ENCODE results near the gene MGAT4C. TPM values are rescaled to one million over a fixed set of nuclear protein-coding genes. Genes with fewer than 3 reads are reported as not detected.

MGAT4C gene
- total RNA-seq, 1 donor from 2014 or later: 1.2 TPM

GRCh38 chr12:86052921-86053320 is 203.3 kb downstream of the MGAT4C start:
- H3K9me3 ChIP-seq (ENCODE audit: insufficient read depth, low read depth, low read length): no peaks in the 10 kb centered on the region
- no peak overlapping the region for H3K27ac Mint-ChIP-seq (ENCODE audit: unreplicated experiment)
- TF ChIP-seq CTCF (IDR thresholded peaks at IDR 0.05; ENCODE audit: insufficient read depth, low read depth, low read length) (no peak), EZH2 (IDR thresholded peaks at IDR 0.05; ENCODE audit: insufficient read depth, low read length) (no peak)
- no peak overlapping the region for H2AFZ ChIP-seq (ENCODE audit: low read depth, low read length)
- H3K9me3 Mint-ChIP-seq (ENCODE audit: unreplicated experiment): peaks cover 2% of the 10 kb centered on the region
- no peak overlapping the region for H3K27ac ChIP-seq (ENCODE audit: low read depth, low read length)
- no peak overlapping the region for H3K4me2 ChIP-seq (ENCODE audit: low read length)
- H3K27me3 Mint-ChIP-seq (ENCODE audit: low read depth, unreplicated experiment): no peaks in the 10 kb centered on the region
- H3K4me3 Mint-ChIP-seq (ENCODE audit: unreplicated experiment): no peak overlapping the region
- peaks cover 9% of the 10 kb centered on the region for H3K4me1 Mint-ChIP-seq (ENCODE audit: low read depth, unreplicated experiment)
- no peak overlapping the region for H3K9ac ChIP-seq (ENCODE audit: low read length)
- no peaks in the 10 kb centered on the region for H3K79me2 ChIP-seq (ENCODE audit: insufficient read depth, low read length)
- H3K4me3 ChIP-seq (ENCODE audit: insufficient read depth, low read depth, low read length): no peak overlapping the region
- H4K20me1 ChIP-seq (ENCODE audit: insufficient read depth, low read length): no peaks in the 10 kb centered on the region
- no peak for DNase-seq (ENCODE audit: low read depth)
- no peaks in the 10 kb centered on the region for H3K36me3 ChIP-seq (ENCODE audit: insufficient read depth, low read length)
- H3K36me3 Mint-ChIP-seq (ENCODE audit: low read depth, unreplicated experiment): no peaks in the 10 kb centered on the region
- FAIRE-seq: no peak
- no peaks in the 10 kb centered on the region for H3K4me1 ChIP-seq (ENCODE audit: insufficient read depth, low read length)
- H3K27me3 ChIP-seq (ENCODE audit: insufficient read depth, low read length): no peaks in the 10 kb centered on the region

- TF ChIP-seq EZH2 (IDR thresholded peaks at IDR 0.05; ENCODE audit: insufficient read depth, low read length) (no peak), CTCF (IDR thresholded peaks at IDR 0.05; ENCODE audit: insufficient read depth, low read depth, low read length) (no peak)
- no peaks in the 10 kb centered on the region for H3K4me1 ChIP-seq (ENCODE audit: insufficient read depth, low read length)
- no peak overlapping the region for H3K4me3 ChIP-seq (ENCODE audit: insufficient read depth, low read depth, low read length)
- DNase-seq (ENCODE audit: low read depth): no peak
- no peaks in the 10 kb centered on the region for H3K36me3 ChIP-seq (ENCODE audit: insufficient read depth, low read length)
- no peaks in the 10 kb centered on the region for H3K9me3 ChIP-seq (ENCODE audit: insufficient read depth, low read depth, low read length)
- no peak overlapping the region for H2AFZ ChIP-seq (ENCODE audit: low read depth, low read length)
- Mint-ChIP-seq H3K27me3 (ENCODE audit: low read depth, unreplicated experiment) (no peaks in the 10 kb centered on the region), H3K27ac (ENCODE audit: unreplicated experiment) (no peak overlapping the region), H3K36me3 (ENCODE audit: low read depth, unreplicated experiment) (no peaks in the 10 kb centered on the region), H3K4me1 (ENCODE audit: low read depth, unreplicated experiment) (peaks cover 19% of the 10 kb centered on the region), H3K4me3 (ENCODE audit: unreplicated experiment) (no peak overlapping the region), H3K9me3 (ENCODE audit: unreplicated experiment) (peaks cover 2% of the 10 kb centered on the region)
- H3K27ac ChIP-seq (ENCODE audit: low read depth, low read length): no peak overlapping the region
- no peaks in the 10 kb centered on the region for H3K79me2 ChIP-seq (ENCODE audit: insufficient read depth, low read length)
- H3K4me2 ChIP-seq (ENCODE audit: low read length): no peak overlapping the region
- H4K20me1 ChIP-seq (ENCODE audit: insufficient read depth, low read length): no peaks in the 10 kb centered on the region
- H3K9ac ChIP-seq (ENCODE audit: low read length): no peak overlapping the region
- H3K27me3 ChIP-seq (ENCODE audit: insufficient read depth, low read length): no peaks in the 10 kb centered on the region
- no peak for FAIRE-seq
Observed at GRCh38 chr12:86050010-86050409, 206.2 kb downstream of the MGAT4C start.

- Histone ChIP-seq H3K79me2 (ENCODE audit: insufficient read depth, low read length) (no peaks in the 10 kb centered on the region), H4K20me1 (ENCODE audit: insufficient read depth, low read length) (no peaks in the 10 kb centered on the region), H3K27ac (ENCODE audit: low read depth, low read length) (no peak overlapping the region), H2AFZ (ENCODE audit: low read depth, low read length) (no peak overlapping the region), H3K36me3 (ENCODE audit: insufficient read depth, low read length) (no peaks in the 10 kb centered on the region), H3K4me3 (ENCODE audit: insufficient read depth, low read depth, low read length) (no peak overlapping the region), H3K4me2 (ENCODE audit: low read length) (no peak overlapping the region), H3K27me3 (ENCODE audit: insufficient read depth, low read length) (no peaks in the 10 kb centered on the region), H3K4me1 (ENCODE audit: insufficient read depth, low read length) (no peaks in the 10 kb centered on the region), H3K9me3 (ENCODE audit: insufficient read depth, low read depth, low read length) (peaks cover 5% of the 10 kb centered on the region), H3K9ac (ENCODE audit: low read length) (no peak overlapping the region)
- Mint-ChIP-seq H3K4me1 (ENCODE audit: low read depth, unreplicated experiment) (peaks cover 12% of the 10 kb centered on the region), H3K27me3 (ENCODE audit: low read depth, unreplicated experiment) (no peaks in the 10 kb centered on the region), H3K4me3 (ENCODE audit: unreplicated experiment) (peak overlapping the region; percentile 30), H3K9me3 (ENCODE audit: unreplicated experiment) (peaks cover 16% of the 10 kb centered on the region), H3K27ac (ENCODE audit: unreplicated experiment) (no peak overlapping the region), H3K36me3 (ENCODE audit: low read depth, unreplicated experiment) (peaks cover 7% of the 10 kb centered on the region)
- no peak for TF ChIP-seq CTCF (IDR thresholded peaks at IDR 0.05; ENCODE audit: insufficient read depth, low read depth, low read length)
- TF ChIP-seq EZH2 (IDR thresholded peaks at IDR 0.05; ENCODE audit: insufficient read depth, low read length): no peak
- FAIRE-seq: no peak
- no peak for DNase-seq (ENCODE audit: low read depth)
Observed at GRCh38 chr12:86044396-86044795, 211.8 kb downstream of the MGAT4C start.

All from astrocyte (in vitro differentiated cells and primary cell).